GM12878 (cell line): ENCODE data around the gene MYO10. TPM values are rescaled to one million over a fixed set of nuclear protein-coding genes. Genes with fewer than 3 reads are reported as not detected.

Experiments
- ATAC-seq: fragments of 200-7000 bp; cut with Tn5 transposase; 3 replicates; pipeline ENCODE4 v1.9.1; 2020; ENCODE audit warnings: mild to moderate bottlenecking, moderate library complexity
- BruUV-seq: library from RNA; stranded (reverse); fragments of 400-500 nt; replicated peaks from 2 replicates; lab custom pipeline; 2021; lab: Mats Ljungman, UMichigan
- CTCF ChIA-PET: fragments of 300-600 bp; sonication (Branson Sonifier 250); formaldehyde crosslinking; extraction: SDS; loops from one replicate; lab custom pipeline; 2021; ENCODE audit warnings: inconsistent platforms; lab: Yijun Ruan, JAX
- POLR2A ChIA-PET: fragments of 350-600 bp; formaldehyde crosslinking; extraction: SDS; loops from one replicate; lab custom pipeline; 2021; ENCODE audit warnings: inconsistent platforms; lab: Charles Lee
- RAD21 ChIA-PET: fragments of 300-600 bp; sonication (Branson Sonifier 250); formaldehyde crosslinking; loops from one replicate; lab custom pipeline; 2023; ENCODE audit warnings: antibody characterized with exemption; ENCODE audit not compliant: unreplicated experiment; lab: Charles Lee
- SMC1A ChIA-PET: fragments of 300-600 bp; sonication (Branson Sonifier 250); formaldehyde crosslinking; loops from one replicate; lab custom pipeline; 2023; ENCODE audit not compliant: unreplicated experiment, uncharacterized antibody; lab: Charles Lee
- DNase-seq: peaks from one replicate; pipeline ENCODE4 v3.0.0-alpha.2; 2011; ENCODE audit warnings: low read depth, low spot score
- FAIRE-seq: peaks from 3 replicates; lab custom pipeline; 2011; peaks lifted over from hg19 to GRCh38; lab: Jason Lieb, UNC
- H2AFZ ChIP-seq: 2 replicates; pipeline ENCODE4 v1.6.0; 2011; ENCODE audit warnings: low read depth, low read length, control low read depth; ENCODE audit not compliant: control insufficient read depth
- H3K27ac ChIP-seq: 2 replicates; pipeline ENCODE4 v1.5.1; 2011; ENCODE audit warnings: control low read depth; ENCODE audit not compliant: control insufficient read depth, insufficient read depth
- H3K27me3 ChIP-seq, 2 experiments: replicated peaks in 1 of 2; 2 replicates each; pipeline versions ENCODE4 v1.6.0 to v1.6.1; 2011; ENCODE audit warnings: low read length in 1 of 2; ENCODE audit not compliant: control insufficient read depth in 2 of 2, insufficient read depth in 2 of 2
- H3K36me3 ChIP-seq, 2 experiments: 2 replicates each; pipeline ENCODE4 v1.5.1; 2011; ENCODE audit warnings: low read length in 1 of 2; ENCODE audit not compliant: control insufficient read depth in 2 of 2, insufficient read depth in 2 of 2
- H3K4me1 ChIP-seq: 2 replicates; pipeline ENCODE4 v1.6.1; 2011; ENCODE audit warnings: mild to moderate bottlenecking, low read length, moderate library complexity, mixed read lengths; ENCODE audit not compliant: control insufficient read depth, insufficient read depth
- H3K4me2 ChIP-seq: 2 replicates; pipeline ENCODE4 v1.6.0; 2011; ENCODE audit warnings: control low read depth; ENCODE audit not compliant: control insufficient read depth, insufficient read depth
- H3K4me3 ChIP-seq: fragments of 200-600 bp; sonication (generic); 2 replicates; pipeline ENCODE4 v1.5.1; 2016
- H3K79me2 ChIP-seq: 2 replicates; pipeline ENCODE4 v1.6.0; 2011; ENCODE audit warnings: low read length; ENCODE audit not compliant: control insufficient read depth, insufficient read depth
- H3K9ac ChIP-seq: 2 replicates; pipeline ENCODE4 v1.8.0; 2011; ENCODE audit warnings: low read length, control low read depth, mixed read lengths; ENCODE audit not compliant: control insufficient read depth, insufficient read depth
- H3K9me3 ChIP-seq: replicated peaks from 3 replicates; pipeline ENCODE4 v1.5.1; 2011; ENCODE audit warnings: mild to moderate bottlenecking, low read length; ENCODE audit not compliant: control insufficient read depth, insufficient read depth
- H4K20me1 ChIP-seq: 2 replicates; pipeline ENCODE4 v1.6.0; 2011; ENCODE audit not compliant: control insufficient read depth, insufficient read depth
- DPF2 ChIP-seq: fragments of 450-650 bp; IDR thresholded peaks from 2 replicates; pipeline ENCODE4 v1.6.1; 2017; ENCODE audit warnings: mild to moderate bottlenecking
- LARP7 ChIP-seq: fragments of 450-650 bp; IDR thresholded peaks from 2 replicates; pipeline ENCODE4 v1.6.1; 2017; ENCODE audit warnings: mild to moderate bottlenecking
- REST ChIP-seq: IDR thresholded peaks from 2 replicates; pipeline ENCODE4 v1.6.1; 2012; ENCODE audit warnings: mild to moderate bottlenecking, low read depth, low read length
- RUNX3 ChIP-seq: IDR thresholded peaks from 2 replicates; pipeline ENCODE4 v1.6.1; 2012; ENCODE audit warnings: low read length, inconsistent platforms
- SMC3 ChIP-seq: IDR thresholded peaks from 2 replicates; pipeline ENCODE4 v1.6.1; 2011; ENCODE audit warnings: low read length, improper control_type of control experiment, borderline replicate concordance
- SPI1 ChIP-seq: IDR thresholded peaks from 2 replicates; pipeline ENCODE4 v1.6.1; 2011; ENCODE audit warnings: low read depth, mild to moderate bottlenecking, low read length, moderate library complexity, borderline replicate concordance; ENCODE audit not compliant: insufficient read depth
- TCF12 ChIP-seq: IDR thresholded peaks from 2 replicates; pipeline ENCODE4 v1.6.1; 2011; ENCODE audit warnings: low read depth, mild to moderate bottlenecking, low read length
- WRNIP1 ChIP-seq: IDR thresholded peaks from 2 replicates; pipeline ENCODE4 v1.6.1; 2011; ENCODE audit warnings: low read depth, low read length, improper control_type of control experiment, borderline replicate concordance
- ZNF592 ChIP-seq: fragments of 450-650 bp; IDR thresholded peaks from 2 replicates; pipeline ENCODE4 v1.6.1; 2017; ENCODE audit warnings: mild to moderate bottlenecking, moderate library complexity
- WGBS: methylation state at CpG from one replicate; pipeline ENCODE4 v1.1.6; 2016; ENCODE audit warnings: low lambda C conversion rate; ENCODE audit not compliant: insufficient replicate concordance, insufficient coverage; ENCODE audit errors: missing lambda C conversion rate; 5-methylcytosine and 5-hydroxymethylcytosine counted together
- in situ Hi-C: fragments of 300-500 bp; cut with MboI; formaldehyde crosslinking; loops from 9 replicates; pipeline ENCODE4 v1.14.3; 2018; ENCODE audit warnings: mixed read lengths
- intact Hi-C: fragments of 100-400 bp; cut with micrococcal nuclease; formaldehyde crosslinking; loops from one replicate; pipeline ENCODE4 v1.14.2; 2022; ENCODE audit not compliant: unreplicated experiment
- polyA plus RNA-seq, 11 experiments: library from polyadenylated mRNA; depleted of rRNA in 4 of 11; unstranded in 6 of 11; stranded (reverse) in 5 of 11; fragments of >200 nt; fragmentation: Nextera tagmentation in 4 of 11; fragmentation: Illumina TruSeq in 1 of 11; extraction: Ambion mirVana in 4 of 11; extraction: Trizol in 1 of 11; gene quantifications; 1 replicate in 1 of 11; 2 replicates in 10 of 11; pipeline versions ENCODE4 v1.2.1 to v1.2.3, GENCODE V29; 2011 to 2016; ENCODE audit warnings: inconsistent platforms in 2 of 11, missing spikeins in 2 of 11, low read depth in 1 of 11
- total RNA-seq, 4 experiments: library from RNA; depleted of rRNA in 3 of 4; stranded (reverse); fragments of >200 nt in 3 of 4; fragmentation: Illumina TruSeq in 1 of 4; extraction: Trizol in 1 of 4; gene quantifications; 2 replicates each; pipeline versions ENCODE4 v1.2.1 to v1.2.3, GENCODE V29; 2013 to 2021

MYO10 gene
- total and polyA plus RNA-seq, 10 of the 15 experiments (the other 5 are each of a cell fraction or from before 2014, with no cell fraction given): 0.02 to 0.77 (median 0.17) TPM

- H4K20me1 ChIP-seq: no peaks in the 10 kb centered on the region
- in situ Hi-C loops (no loop called here), intact Hi-C loops (no loop called here)
- no peak overlapping the region for H3K9ac ChIP-seq
- ChIA-PET SMC1A (interaction anchor here (1.1 kb wide), 1 partner anchor 12 kb away, joined by 3 read pairs; no protein-coding TSS in a partner anchor), CTCF (no interaction called here), POLR2A (no interaction called here), RAD21 (no interaction called here)
- no peak overlapping the region for H3K4me2 ChIP-seq
- WGBS: 16% methylated on average over 5 of the region's 5 CpGs
- DNase-seq: peak; percentile 4
- H3K79me2 ChIP-seq: no peaks in the 10 kb centered on the region
- no peaks in the 10 kb centered on the region for H3K4me1 ChIP-seq
- BruUV-seq: no TSS peak
- ATAC-seq: peak; percentile 85
- FAIRE-seq: no peak
- H3K27ac ChIP-seq: no peak overlapping the region
- H3K9me3 ChIP-seq: no peaks in the 10 kb centered on the region
- TF ChIP-seq ZNF592: no peak
- peak; percentile 32 for TF ChIP-seq RUNX3
- no peak overlapping the region for H2AFZ ChIP-seq
- no peaks in the 10 kb centered on the region for H3K27me3 ChIP-seq
- H3K4me3 ChIP-seq: no peak overlapping the region
- H3K36me3 ChIP-seq: no peaks in the 10 kb centered on the region
These were observed 309.3 kb downstream of the MYO10 start for GRCh38 chr5:16626696-16627264.

- Histone ChIP-seq H3K4me3 (no peak overlapping the region), H3K79me2 (no peaks in the 10 kb centered on the region), H3K27me3 (no peaks in the 10 kb centered on the region), H3K9ac (no peak overlapping the region), H3K4me2 (no peak overlapping the region), H3K36me3 (no peaks in the 10 kb centered on the region), H3K4me1 (no peaks in the 10 kb centered on the region), H2AFZ (no peak overlapping the region), H3K9me3 (no peaks in the 10 kb centered on the region), H4K20me1 (no peaks in the 10 kb centered on the region), H3K27ac (no peak overlapping the region)
- POLR2A ChIA-PET: no interaction called here
- in situ Hi-C loops (no loop called here), intact Hi-C loops (no loop called here)
- 0% methylated on average over 3 of the region's 3 CpGs for WGBS
- SMC1A ChIA-PET: no interaction called here
- DNase-seq: no peak
- no TSS peak for BruUV-seq
- TF ChIP-seq DPF2 (no peak), TCF12 (no peak), WRNIP1 (no peak), SPI1 (peak; percentile 11; the same call in 1 of the 2 replicates), REST (no peak), LARP7 (no peak), SMC3 (no peak)
- RAD21 ChIA-PET: no interaction called here
- FAIRE-seq: no peak
- peak; percentile 47 for ATAC-seq
- CTCF ChIA-PET: no interaction called here
These were observed 311.0 kb downstream of the MYO10 start for GRCh38 chr5:16625096-16625495.
